IMR-90 (cell line): Measurements from ENCODE around the gene RANBP10. TPM values are rescaled to one million over a fixed set of nuclear protein-coding genes. Genes with fewer than 3 reads are reported as not detected.

Experiments used
- ATAC-seq: fragments of 200-7000 bp; cut with Tn5 transposase; 2 replicates; pipeline ENCODE4 v1.9.1; 2020; ENCODE audit warnings: low read depth, mild to moderate bottlenecking, moderate library complexity
- BruUV-seq: library from RNA; stranded (reverse); fragments of 400-500 nt; replicated peaks from 2 replicates; lab custom pipeline; 2021; lab: Mats Ljungman, UMichigan
- CTCF ChIA-PET: fragments of 300-600 bp; formaldehyde crosslinking; extraction: SDS; loops from one replicate; lab custom pipeline; 2021; ENCODE audit warnings: antibody characterized with exemption; lab: Yijun Ruan, JAX
- POLR2A ChIA-PET: fragments of 300-600 bp; sonication (Branson Sonifier 250); formaldehyde crosslinking; loops from one replicate; lab custom pipeline; 2022; ENCODE audit warnings: antibody characterized with exemption; ENCODE audit not compliant: unreplicated experiment; lab: Charles Lee
- DNase-seq: peaks from one replicate; pipeline ENCODE4 v3.0.0; 2013
- H2AFZ ChIP-seq: replicated peaks from 2 replicates; pipeline ENCODE3; 2013; ENCODE audit warnings: low read length, mild to moderate bottlenecking; ENCODE audit not compliant: poor library complexity
- H2AK5ac ChIP-seq: 2 replicates; pipeline ENCODE4 v1.6.1; 2013; ENCODE audit warnings: low read depth, low read length, inconsistent platforms
- H2AK9ac ChIP-seq: replicated peaks from 2 replicates; pipeline ENCODE3; 2013; ENCODE audit warnings: mild to moderate bottlenecking, low read depth, low read length, moderate library complexity; ENCODE audit not compliant: poor library complexity
- H2BK120ac ChIP-seq: 2 replicates; pipeline ENCODE4 v1.6.1; 2013; ENCODE audit warnings: low read depth, low read length, inconsistent platforms
- H2BK15ac ChIP-seq: 3 replicates; pipeline ENCODE4 v1.6.1; 2013; ENCODE audit warnings: low read depth, low read length, inconsistent platforms
- H2BK20ac ChIP-seq: 2 replicates; pipeline ENCODE4 v1.6.1; 2013; ENCODE audit warnings: low read depth, mild to moderate bottlenecking, inconsistent platforms, low read length, moderate library complexity
- H2BK5ac ChIP-seq: 2 replicates; pipeline ENCODE4 v1.6.1; 2013; ENCODE audit warnings: mild to moderate bottlenecking, low read depth, low read length, inconsistent platforms; ENCODE audit not compliant: poor library complexity, severe bottlenecking
- H3K14ac ChIP-seq: replicated peaks from 2 replicates; pipeline ENCODE4 v1.6.1; 2013; ENCODE audit warnings: low read depth, low read length, inconsistent platforms
- H3K18ac ChIP-seq: 2 replicates; pipeline ENCODE4 v1.6.1; 2013; ENCODE audit warnings: low read depth, low read length, control low read depth
- H3K23ac ChIP-seq: 2 replicates; pipeline ENCODE4 v1.6.1; 2013; ENCODE audit warnings: low read depth, low read length, inconsistent platforms
- H3K27ac ChIP-seq: 2 replicates; pipeline ENCODE4 v1.5.1; 2013; ENCODE audit warnings: mild to moderate bottlenecking, control low read depth, low read length; ENCODE audit not compliant: insufficient read depth
- H3K27me3 ChIP-seq: 2 replicates; pipeline ENCODE4 v1.6.1; 2013; ENCODE audit warnings: low read length; ENCODE audit not compliant: control insufficient read depth, insufficient read depth
- H3K36me3 ChIP-seq: 2 replicates; pipeline ENCODE4 v1.6.1; 2013; ENCODE audit warnings: low read length, mixed read lengths; ENCODE audit not compliant: control insufficient read depth, insufficient read depth
- H3K4ac ChIP-seq: 2 replicates; pipeline ENCODE4 v1.6.1; 2013; ENCODE audit warnings: low read depth, low read length, inconsistent platforms
- H3K4me1 ChIP-seq: 2 replicates; pipeline ENCODE4 v1.6.1; 2013; ENCODE audit warnings: low read length, mixed read lengths; ENCODE audit not compliant: control insufficient read depth, insufficient read depth
- H3K4me2 ChIP-seq: 2 replicates; pipeline ENCODE4 v1.6.1; 2013; ENCODE audit warnings: low read depth, mild to moderate bottlenecking, control low read depth, low read length, moderate library complexity
- H3K4me3 ChIP-seq: 2 replicates; pipeline ENCODE4 v1.5.1; 2013; ENCODE audit warnings: low read depth, mild to moderate bottlenecking, control low read depth, low read length, moderate library complexity; ENCODE audit not compliant: insufficient read depth
- H3K56ac ChIP-seq: 2 replicates; pipeline ENCODE4 v1.6.1; 2013; ENCODE audit warnings: low read length, inconsistent platforms; ENCODE audit not compliant: insufficient read depth; ENCODE audit errors: extremely low read depth
- H3K79me1 ChIP-seq, 2 experiments: 2 replicates each; pipeline ENCODE4 v1.6.1; 2013; ENCODE audit warnings: low read length in 2 of 2, inconsistent platforms in 1 of 2, low read depth in 1 of 2
- H3K9ac ChIP-seq: 2 replicates; pipeline ENCODE4 v1.6.1; 2013; ENCODE audit warnings: low read depth, low read length, control low read depth
- H3K9me1 ChIP-seq: 2 replicates; pipeline ENCODE4 v1.6.1; 2013; ENCODE audit warnings: low read length, inconsistent platforms; ENCODE audit not compliant: insufficient read depth
- H3K9me3 ChIP-seq: 2 replicates; pipeline ENCODE4 v1.6.1; 2013; ENCODE audit warnings: low read length; ENCODE audit not compliant: control insufficient read depth, insufficient read depth
- H4K20me1 ChIP-seq: 2 replicates; pipeline ENCODE4 v1.6.1; 2013; ENCODE audit warnings: low read length, inconsistent platforms; ENCODE audit not compliant: insufficient read depth
- H4K5ac ChIP-seq: 2 replicates; pipeline ENCODE4 v1.6.1; 2013; ENCODE audit warnings: mild to moderate bottlenecking, low read depth, low read length, control low read depth
- H4K8ac ChIP-seq, 2 experiments: 2 replicates each; pipeline ENCODE4 v1.6.1; 2013; ENCODE audit warnings: low read depth in 2 of 2, low read length in 2 of 2, control low read depth in 1 of 2, inconsistent platforms in 1 of 2
- H4K91ac ChIP-seq: 2 replicates; pipeline ENCODE4 v1.6.1; 2013; ENCODE audit warnings: low read depth, low read length, inconsistent platforms; ENCODE audit not compliant: insufficient read depth
- CHD1 ChIP-seq: IDR thresholded peaks from 2 replicates; pipeline ENCODE4 v1.6.1; 2012; ENCODE audit warnings: low read depth, low read length, improper control_type of control experiment
- FOS ChIP-seq: fragments of 150-350 bp; IDR thresholded peaks from 2 replicates; pipeline ENCODE4 v1.6.1; 2016; ENCODE audit warnings: low read depth, low read length
- NFE2L2 ChIP-seq: fragments of 150-350 bp; IDR thresholded peaks from 2 replicates; pipeline ENCODE4 v1.6.1; 2016; ENCODE audit warnings: low read depth, mild to moderate bottlenecking, low read length
- RAD21 ChIP-seq: IDR thresholded peaks from 2 replicates; pipeline ENCODE4 v1.6.1; 2012; ENCODE audit warnings: low read length, improper control_type of control experiment
- RCOR1 ChIP-seq: IDR thresholded peaks from 2 replicates; pipeline ENCODE4 v1.6.1; 2012; ENCODE audit warnings: mild to moderate bottlenecking, low read length, improper control_type of control experiment; ENCODE audit not compliant: insufficient replicate concordance
- WGBS, 2 experiments: methylation state at CpG; one replicate each; pipeline versions ENCODE4 v1.1.5 to v1.1.7; 2013; ENCODE audit warnings: missing lambda C conversion rate in 2 of 2; ENCODE audit not compliant: insufficient read length in 1 of 2; ENCODE audit errors: extremely low coverage in 2 of 2; 5-methylcytosine and 5-hydroxymethylcytosine counted together
- dilution Hi-C: fragments of 300-500 bp; cut with HindIII; formaldehyde crosslinking; loops from one replicate; pipeline ENCODE4 v1.14.3; 2018; ENCODE audit warnings: low sequenced_read_pairs; ENCODE audit not compliant: unreplicated experiment
- in situ Hi-C: fragments of 300-500 bp; cut with MboI; formaldehyde crosslinking; loops from 3 replicates; pipeline ENCODE4 v1.14.3; 2019; ENCODE audit warnings: low sequenced_read_pairs, inconsistent platforms, mixed read lengths
- intact Hi-C: fragments of 100-400 bp; cut with micrococcal nuclease; formaldehyde crosslinking; loops from 2 replicates; pipeline ENCODE4 v1.10.0; 2022
- polyA plus RNA-seq, 3 experiments: library from polyadenylated mRNA; depleted of rRNA; stranded (reverse); fragments of >200 nt; gene quantifications; 2 replicates each; pipeline ENCODE4 v1.2.3, GENCODE V29; 2012; ENCODE audit warnings: low replicate concordance in 1 of 3
- total RNA-seq: library from RNA; depleted of rRNA; stranded (reverse); fragments of >200 nt; gene quantifications from 2 replicates; pipeline ENCODE4 v1.2.3, GENCODE V29; 2012

Gene RANBP10
- total and polyA plus RNA-seq, 2 of the 4 experiments (the other 2 are of a cell fraction), result 2.7 to 12.1 TPM

DNA sequence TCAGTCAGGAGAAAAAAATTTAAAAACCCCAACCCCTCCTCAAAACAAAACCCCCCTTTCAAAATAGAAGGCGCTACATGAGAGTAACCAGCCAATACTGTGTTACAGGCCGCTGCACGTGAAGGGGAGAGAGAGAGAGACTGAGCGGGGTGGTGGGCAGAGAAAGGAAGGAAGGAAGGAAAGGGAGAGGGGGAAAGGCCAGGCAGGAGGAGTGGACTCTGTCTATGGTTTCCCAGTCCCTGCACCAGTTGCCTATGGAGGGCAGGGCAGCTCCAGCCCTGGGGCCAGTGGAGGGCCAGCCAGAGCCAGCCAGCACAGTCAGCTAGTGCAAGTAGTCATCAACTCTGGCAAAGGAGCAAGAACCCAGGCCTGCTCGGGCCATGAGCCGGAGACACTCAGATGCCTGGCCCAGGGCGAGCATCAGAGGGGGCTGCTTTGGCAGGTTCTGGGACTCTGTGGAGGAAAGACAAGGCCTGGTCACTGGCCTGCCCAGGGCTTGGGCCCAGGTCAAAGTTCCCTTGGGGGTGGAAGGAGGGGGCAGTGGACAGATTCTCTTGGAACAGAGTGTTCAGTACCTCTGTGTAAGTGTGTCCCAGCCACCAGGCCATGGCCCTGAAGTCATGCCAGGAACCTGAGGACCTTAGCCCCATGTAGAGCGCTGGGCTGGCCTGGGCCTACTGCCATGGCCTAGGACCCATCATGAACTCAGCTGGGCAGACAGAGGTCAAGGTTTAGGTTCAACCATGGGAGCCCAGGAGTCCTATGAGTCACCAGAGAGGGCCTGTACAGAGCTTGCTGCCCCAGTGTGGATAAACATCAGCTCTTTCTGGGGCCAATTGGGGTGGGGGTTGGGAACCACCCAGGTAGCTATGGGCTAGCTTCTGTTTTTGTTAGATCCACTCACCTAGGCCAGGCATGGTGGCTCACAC is 80.0 kb downstream of the RANBP10 start (continued):
- no peak for TF ChIP-seq NFE2L2
- no peak for TF ChIP-seq RAD21

DNA sequence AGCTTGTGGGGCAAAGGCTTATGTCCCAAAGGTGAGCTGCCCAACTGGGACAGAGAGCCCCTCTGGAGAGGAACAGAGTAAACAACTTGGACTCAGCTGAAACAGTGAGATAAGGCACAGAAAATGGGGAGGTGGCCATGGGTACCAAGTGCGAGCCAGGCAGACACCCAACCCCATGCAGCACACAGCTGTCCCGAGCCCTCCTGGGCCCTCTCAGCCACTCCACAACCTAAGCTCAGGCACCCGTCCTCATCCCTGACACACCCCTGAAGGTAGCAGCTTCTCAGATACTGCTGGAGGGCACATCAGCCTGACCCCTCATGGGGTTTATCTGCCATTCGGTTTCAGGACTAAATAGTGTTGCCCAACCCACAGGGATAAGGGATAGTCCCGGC is 82.5 kb downstream of the RANBP10 start:
- Histone ChIP-seq H3K4me1 (peaks cover 7% of the 10 kb centered on the region; the same call in 1 of the 2 replicates), H4K8ac (no peak overlapping the region), H3K14ac (no peak overlapping the region), H4K91ac (no peak overlapping the region), H3K36me3 (peaks cover 34% of the 10 kb centered on the region), H3K23ac (no peak overlapping the region), H2AK9ac (no peak overlapping the region), H3K4ac (no peak overlapping the region), H4K20me1 (no peaks in the 10 kb centered on the region), H2BK120ac (no peak overlapping the region), H3K56ac (no peak overlapping the region), H2BK20ac (no peak overlapping the region), H2BK15ac (no peak overlapping the region), H3K79me1 (peaks cover 0 to 12% of the 10 kb centered on the region in 2 experiments; a peak in 2 of 4 replicates), H3K18ac (no peak overlapping the region), H3K9me1 (peaks cover 19% of the 10 kb centered on the region; the same call in 1 of the 2 replicates), H3K4me2 (no peak overlapping the region), H3K27me3 (no peaks in the 10 kb centered on the region), H3K9ac (no peak overlapping the region), H3K9me3 (no peaks in the 10 kb centered on the region), H2BK5ac (no peak overlapping the region), H4K5ac (no peak overlapping the region), H2AK5ac (no peak overlapping the region), H3K4me3 (no peak overlapping the region), H2AFZ (no peak overlapping the region), H3K27ac (no peak overlapping the region)
- CTCF ChIA-PET, result no interaction called here
- intact Hi-C loops, result no loop called here
- in situ Hi-C loops, result no loop called here
- WGBS, 2 experiments, result 100% methylated on average over 1 of the region's 5 CpGs; no CpG with 5 or more reads in 1 of the 2 experiments
- POLR2A ChIA-PET, result no interaction called here
- no peak for DNase-seq
- ATAC-seq, result no peak
- BruUV-seq, result no TSS peak
- dilution Hi-C loops, result no loop called here
- TF ChIP-seq CHD1 (no peak), FOS (no peak), RCOR1 (no peak)
